Articular chondrocyte of knee joint (primary cell): ENCODE measurements around the gene ARHGEF4. TPM values are rescaled to one million over a fixed set of nuclear protein-coding genes. Genes with fewer than 3 reads are reported as not detected.

Source experiments
- small RNA-seq: library from RNA; depleted of rRNA; stranded (forward); fragments of <200 nt; gene quantifications from one replicate; pipeline ENCODE3, GENCODE V24; 2012
- total RNA-seq: library from RNA; depleted of rRNA; stranded (reverse); fragments of >200 nt; gene quantifications from 2 replicates; pipeline ENCODE4 v1.2.3, GENCODE V29; 2012

Gene ARHGEF4
- total RNA-seq = 12.9 and 16.3 TPM in 2 replicates

GRCh38 chr2:130836501-130837174 lies at the start of gene ARHGEF4:
TSS of gene ARHGEF4 (plus strand) at chr2:130836914. CDS start at chr2:130836954, 40 bp downstream.

GRCh38 chr2:131093006-131093695 lies 256.4 kb downstream of the ARHGEF4 start, which contains the start of gene FAM168B:
TSS of gene FAM168B (minus strand) at chr2:131093460. CDS start at chr2:131082646, 10,814 bp downstream.

Small RNA genes lying within 50 kb of the gene (small RNA-seq; reads per million reads assigned to genes)
- not detected for gene RF00423

Other genes with a start within 250 kb of the ARHGEF4 start
- gene CFC1, start 237.3 kb upstream of the ARHGEF4 start, total RNA-seq = not detected in 2 replicates
- not detected in 2 replicates for gene POTEJ, start 225.5 kb upstream of the ARHGEF4 start, total RNA-seq
- not detected in 2 replicates for gene GPR148, start 107.8 kb upstream of the ARHGEF4 start, total RNA-seq
- not detected in 2 replicates for gene AMER3, start 81.4 kb upstream of the ARHGEF4 start, total RNA-seq